HepG2 (cell line): ENCODE data around the gene UBQLN1. TPM values are rescaled to one million over a fixed set of nuclear protein-coding genes. Genes with fewer than 3 reads are reported as not detected.

Source experiments
- FOXA1 ChIP-seq, 2 experiments: fragments of 450-650 bp in 1 of 2; sonication (generic) in 1 of 2; formaldehyde crosslinking in 1 of 2; IDR thresholded peaks; 2 replicates each; pipeline versions ENCODE4 v1.4.0 to v1.6.1; 2016 to 2020; ENCODE audit warnings: missing genetic modification reagents in 1 of 2
- FOXP1 ChIP-seq, 2 experiments: fragments of 450-650 bp in 1 of 2; IDR thresholded peaks; 2 replicates each; pipeline ENCODE4 v1.6.1; 2017 to 2018; ENCODE audit warnings: antibody characterized with exemption in 1 of 2
- HDAC2 ChIP-seq: sonication (generic); formaldehyde crosslinking; IDR thresholded peaks from 2 replicates; pipeline ENCODE4 v1.4.0; 2020; ENCODE audit warnings: missing genetic modification reagents
- KDM3A ChIP-seq: IDR thresholded peaks from 2 replicates; pipeline ENCODE4 v1.6.1; 2018; ENCODE audit warnings: low read depth, missing compliant biosample characterization
- NR2F6 ChIP-seq, 2 experiments: IDR thresholded peaks; 2 replicates each; pipeline ENCODE4 v1.6.1; 2016; ENCODE audit warnings: antibody characterized with exemption in 1 of 2, mild to moderate bottlenecking in 1 of 2
- PITX1 ChIP-seq: sonication (generic); formaldehyde crosslinking; IDR thresholded peaks from 2 replicates; pipeline ENCODE4 v1.5.1; 2020; ENCODE audit warnings: mild to moderate bottlenecking, missing genetic modification reagents
- PRMT3 ChIP-seq: sonication (generic); formaldehyde crosslinking; IDR thresholded peaks from 2 replicates; pipeline ENCODE4 v1.8.1; 2022; ENCODE audit warnings: low read depth, mild to moderate bottlenecking, moderate library complexity, missing genetic modification reagents, borderline replicate concordance
- RBAK ChIP-seq: sonication (generic); formaldehyde crosslinking; IDR thresholded peaks from 2 replicates; pipeline ENCODE4 v1.5.1; 2020; ENCODE audit warnings: mild to moderate bottlenecking, missing genetic modification reagents
- RCOR2 ChIP-seq: IDR thresholded peaks from 2 replicates; pipeline ENCODE4 v1.6.1; 2016; ENCODE audit warnings: missing biosample characterization, missing genetic modification reagents
- REPIN1 ChIP-seq: sonication (generic); formaldehyde crosslinking; IDR thresholded peaks from 2 replicates; pipeline ENCODE4 v1.8.0; 2022; ENCODE audit warnings: missing genetic modification reagents, low read depth, mild to moderate bottlenecking, borderline replicate concordance
- RXRB ChIP-seq: IDR thresholded peaks from 2 replicates; pipeline ENCODE4 v1.6.1; 2016; ENCODE audit warnings: borderline replicate concordance, missing genetic modification reagents, missing compliant biosample characterization
- SMYD3 ChIP-seq: sonication (generic); formaldehyde crosslinking; IDR thresholded peaks from 2 replicates; pipeline ENCODE4 v1.8.1; 2023; ENCODE audit warnings: mild to moderate bottlenecking, missing genetic modification reagents
- U2AF1 ChIP-seq: fragments of 200-400 bp; formaldehyde crosslinking; optimal IDR thresholded peaks from 2 replicates; pipeline ENCODE3; 2017; ENCODE audit warnings: mild to moderate bottlenecking, low read depth, low read length
- WIZ ChIP-seq: sonication (generic); formaldehyde crosslinking; IDR thresholded peaks from 2 replicates; pipeline ENCODE4 v1.5.1; 2020; ENCODE audit warnings: mild to moderate bottlenecking, missing genetic modification reagents
- YY1 ChIP-seq: IDR thresholded peaks from 2 replicates; pipeline ENCODE4 v1.6.1; 2011; ENCODE audit warnings: low read length, low read depth, moderate library complexity, mild to moderate bottlenecking; ENCODE audit not compliant: insufficient read depth, insufficient replicate concordance
- ZBTB37 ChIP-seq: sonication (generic); formaldehyde crosslinking; IDR thresholded peaks from 2 replicates; pipeline ENCODE4 v1.4.0; 2020; ENCODE audit warnings: mild to moderate bottlenecking, missing genetic modification reagents
- ZMAT3 ChIP-seq: sonication (generic); formaldehyde crosslinking; conservative IDR thresholded peaks from 2 replicates; pipeline ENCODE4 v1.7.0; 2021; ENCODE audit warnings: missing genetic modification reagents
- ZNF280D ChIP-seq: sonication (generic); formaldehyde crosslinking; IDR thresholded peaks from 2 replicates; pipeline ENCODE4 v1.5.1; 2020; ENCODE audit warnings: mild to moderate bottlenecking, missing genetic modification reagents
- ZNF432 ChIP-seq: sonication (generic); formaldehyde crosslinking; IDR thresholded peaks from 2 replicates; pipeline ENCODE4 v1.5.0; 2020; ENCODE audit warnings: missing genetic modification reagents, mild to moderate bottlenecking, borderline replicate concordance
- ZNF710 ChIP-seq: sonication (generic); formaldehyde crosslinking; IDR thresholded peaks from 2 replicates; pipeline ENCODE4 v1.5.0; 2020; ENCODE audit warnings: mild to moderate bottlenecking, missing genetic modification reagents, borderline replicate concordance
- ZNF784 ChIP-seq: sonication (generic); formaldehyde crosslinking; IDR thresholded peaks from 2 replicates; pipeline ENCODE4 v1.5.1; 2020; ENCODE audit warnings: missing genetic modification reagents, mild to moderate bottlenecking, borderline replicate concordance
- polyA plus RNA-seq, 8 experiments: library from polyadenylated mRNA; depleted of rRNA in 3 of 8; stranded (reverse) in 7 of 8; unstranded in 1 of 8; fragments of >200 nt; fragmentation: Illumina TruSeq in 4 of 8; extraction: Trizol in 4 of 8; gene quantifications; 2 replicates each; pipeline versions ENCODE4 v1.2.1 to v1.2.3, GENCODE V29; 2011 to 2016; ENCODE audit warnings: low read depth in 4 of 8, missing spikeins in 1 of 8, mixed read lengths in 1 of 8; ENCODE audit not compliant: insufficient read depth in 1 of 8
- total RNA-seq, 5 experiments: library from RNA; depleted of rRNA; stranded (reverse); fragments of >200 nt; fragmentation: Illumina TruSeq; extraction: Trizol; gene quantifications; 2 replicates each; pipeline ENCODE4 v1.2.3, GENCODE V29; 2016; ENCODE audit warnings: low read depth in 1 of 5

UBQLN1 gene
- total and polyA plus RNA-seq, 2 of the 13 experiments (the other 11 are each of a cell fraction or from before 2014, with no cell fraction given), result 78.1 to 83.8 TPM

GRCh38 chr9:83629433-83630104 is 78.2 kb downstream of the UBQLN1 start (continued):
- TF ChIP-seq SMYD3 (CRISPR knock-in tag), result 0 out of 2 replicates have a peak, but pooled peaks have one; percentile 20
- TF ChIP-seq FOXA1 (IDR thresholded peaks at IDR 0.05), result no peak
- TF ChIP-seq FOXA1 (CRISPR knock-in tag; IDR thresholded peaks at IDR 0.05), result peak; percentile 55
- TF ChIP-seq REPIN1 (CRISPR knock-in tag), result peak; percentile 91; the same call in 1 of the 2 replicates
- 0 out of 2 replicates have a peak, but pooled peaks have one; percentile 34 for TF ChIP-seq PRMT3 (CRISPR knock-in tag)
- TF ChIP-seq ZNF784 (CRISPR knock-in tag), result peak; percentile 74; the same call in 1 of the 2 replicates
- TF ChIP-seq KDM3A (CRISPR knock-in tag), result peak; percentile 35; the same call in 1 of the 2 replicates
- peak; percentile 82 for TF ChIP-seq HDAC2
- peak; percentile 83; the same call in 1 of the 2 replicates for TF ChIP-seq WIZ (CRISPR knock-in tag)
- peak; percentile 62 for TF ChIP-seq PITX1 (CRISPR knock-in tag)
- TF ChIP-seq ZNF710 (CRISPR knock-in tag), result peak; percentile 91
- TF ChIP-seq ZNF280D (CRISPR knock-in tag), result peak; percentile 72; the same call in 1 of the 2 replicates
- TF ChIP-seq FOXP1 (IDR thresholded peaks at IDR 0.05), result peak; percentile 38; the same call in 1 of the 2 replicates
- TF ChIP-seq FOXP1 (CRISPR knock-in tag; IDR thresholded peaks at IDR 0.05), result peak; percentile 83
- TF ChIP-seq U2AF1, result peak; percentile 63
- 0 out of 2 replicates have a peak, but pooled peaks have one; percentile 9 for TF ChIP-seq RBAK (CRISPR knock-in tag)
- peak; percentile 53 for TF ChIP-seq YY1
- peak; percentile 82; the same call in 1 of the 2 replicates for TF ChIP-seq RCOR2 (CRISPR knock-in tag)
- no peak for TF ChIP-seq ZBTB37 (CRISPR knock-in tag)
- TF ChIP-seq ZNF432 (CRISPR knock-in tag), result no peak
- TF ChIP-seq ZMAT3 (CRISPR knock-in tag), result 0 out of 2 replicates have a peak, but pooled peaks have one; percentile 67
- peak; percentile 91 for TF ChIP-seq NR2F6 (IDR thresholded peaks at IDR 0.05)
- TF ChIP-seq NR2F6 (CRISPR knock-in tag; IDR thresholded peaks at IDR 0.05), result peak; percentile 93
- TF ChIP-seq RXRB (CRISPR knock-in tag), result peak; percentile 95
